Mesenchymal stem cell (in vitro differentiated cells and primary cell): ENCODE results near the gene CWC25.
A peak's percentile ranks its signal among the peaks of the same experiment; 100 is the strongest.

Experiments
- DNase-seq: peaks from one replicate; pipeline ENCODE4 v3.0.0-alpha.2; 2013
- H2AFZ ChIP-seq: one replicate; pipeline ENCODE4 v1.6.1; 2013; ENCODE audit warnings: low read depth, mild to moderate bottlenecking, control low read depth, inconsistent platforms, low read length, moderate library complexity
- H2AK5ac ChIP-seq: 2 replicates; pipeline ENCODE4 v1.6.1; 2013; ENCODE audit warnings: low read length, moderate library complexity, mild to moderate bottlenecking, inconsistent platforms; ENCODE audit not compliant: severe bottlenecking
- H2BK120ac ChIP-seq: one replicate; pipeline ENCODE4 v1.6.1; 2013; ENCODE audit warnings: low read depth, mild to moderate bottlenecking, inconsistent platforms, low read length, moderate library complexity
- H2BK12ac ChIP-seq, 2 experiments: one replicate each; pipeline ENCODE4 v1.6.1; 2013; ENCODE audit warnings: inconsistent platforms in 2 of 2, low read length in 2 of 2, mild to moderate bottlenecking in 2 of 2, moderate library complexity in 2 of 2, control low read depth in 1 of 2
- H2BK15ac ChIP-seq: one replicate; pipeline ENCODE4 v1.6.1; 2013; ENCODE audit warnings: mild to moderate bottlenecking, low read depth, inconsistent platforms; ENCODE audit not compliant: poor library complexity, severe bottlenecking
- H2BK5ac ChIP-seq: 2 replicates; pipeline ENCODE4 v1.6.1; 2013; ENCODE audit warnings: low read depth, mild to moderate bottlenecking, low read length, control low read depth, inconsistent platforms; ENCODE audit not compliant: poor library complexity, severe bottlenecking
- H3K14ac ChIP-seq, 2 experiments: one replicate each; pipeline ENCODE4 v1.6.1; 2013; ENCODE audit warnings: inconsistent platforms in 2 of 2, low read length in 2 of 2, control low read depth in 1 of 2, mild to moderate bottlenecking in 1 of 2, moderate library complexity in 1 of 2
- H3K18ac ChIP-seq, 2 experiments: one replicate each; pipeline ENCODE4 v1.6.1; 2013; ENCODE audit warnings: inconsistent platforms in 2 of 2, low read length in 2 of 2, control low read depth in 1 of 2, low read depth in 1 of 2, mild to moderate bottlenecking in 1 of 2
- H3K23ac ChIP-seq, 2 experiments: one replicate each; pipeline ENCODE4 v1.6.1; 2013; ENCODE audit warnings: inconsistent platforms in 2 of 2, low read length in 2 of 2, mild to moderate bottlenecking in 2 of 2, moderate library complexity in 2 of 2, control low read depth in 1 of 2
- H3K27ac ChIP-seq: 2 replicates; pipeline ENCODE4 v1.5.1; 2013; ENCODE audit warnings: mild to moderate bottlenecking, moderate library complexity, low read length, control low read depth, inconsistent platforms; ENCODE audit not compliant: poor library complexity, severe bottlenecking
- H3K27me3 ChIP-seq, 2 experiments: 2 replicates each; pipeline versions ENCODE4 v1.6.1 to v1.7.0; 2013; ENCODE audit warnings: low read length in 2 of 2, mild to moderate bottlenecking in 2 of 2, moderate library complexity in 2 of 2, control low read depth in 1 of 2, inconsistent platforms in 1 of 2; ENCODE audit not compliant: control insufficient read depth in 1 of 2, insufficient read depth in 1 of 2
- H3K36me3 ChIP-seq, 2 experiments: 2 replicates each; pipeline versions ENCODE4 v1.6.1 to v1.7.0; 2013; ENCODE audit warnings: low read length in 2 of 2, control low read depth in 1 of 2, inconsistent platforms in 1 of 2, low read depth in 1 of 2, mild to moderate bottlenecking in 1 of 2; ENCODE audit not compliant: insufficient read depth in 2 of 2, control insufficient read depth in 1 of 2
- H3K4ac ChIP-seq, 2 experiments: one replicate each; pipeline ENCODE4 v1.6.1; 2013; ENCODE audit warnings: inconsistent platforms in 2 of 2, low read length in 2 of 2, mild to moderate bottlenecking in 2 of 2, moderate library complexity in 2 of 2, control low read depth in 1 of 2, low read depth in 1 of 2
- H3K4me1 ChIP-seq: 2 replicates; pipeline ENCODE4 v1.6.1; 2013; ENCODE audit warnings: low read depth, low read length, control low read depth; ENCODE audit not compliant: control insufficient read depth, insufficient read depth
- H3K4me2 ChIP-seq: 2 replicates; pipeline ENCODE4 v1.6.1; 2013; ENCODE audit warnings: low read length, mild to moderate bottlenecking, inconsistent platforms; ENCODE audit not compliant: poor library complexity, severe bottlenecking
- H3K4me3 ChIP-seq, 2 experiments: 2 replicates each; pipeline versions ENCODE4 v1.5.1 to v1.7.0; 2013; ENCODE audit warnings: low read length in 2 of 2, mild to moderate bottlenecking in 2 of 2, control low read depth in 1 of 2, low read depth in 1 of 2; ENCODE audit not compliant: insufficient read depth in 1 of 2
- H3K79me1 ChIP-seq: replicated peaks from 2 replicates; pipeline ENCODE4 v1.6.1; 2013; ENCODE audit warnings: mild to moderate bottlenecking, control low read depth, low read length, inconsistent platforms; ENCODE audit not compliant: poor library complexity, severe bottlenecking
- H3K9ac ChIP-seq: 2 replicates; pipeline ENCODE4 v1.7.0; 2013; ENCODE audit warnings: mild to moderate bottlenecking, low read length, moderate library complexity
- H3K9me3 ChIP-seq: 2 replicates; pipeline ENCODE4 v1.7.0; 2013; ENCODE audit warnings: mild to moderate bottlenecking, low read length; ENCODE audit not compliant: control insufficient read depth
- H4K8ac ChIP-seq: one replicate; pipeline ENCODE4 v1.6.1; 2013; ENCODE audit warnings: inconsistent platforms, mild to moderate bottlenecking, low read length, moderate library complexity
- H4K91ac ChIP-seq: one replicate; pipeline ENCODE4 v1.6.1; 2013; ENCODE audit warnings: mild to moderate bottlenecking, low read length, inconsistent platforms
- WGBS: methylation state at CpG from one replicate; pipeline ENCODE4 v1.1.7; 2013; ENCODE audit warnings: mixed read lengths; 5-methylcytosine and 5-hydroxymethylcytosine counted together

CWC25 gene

DNA sequence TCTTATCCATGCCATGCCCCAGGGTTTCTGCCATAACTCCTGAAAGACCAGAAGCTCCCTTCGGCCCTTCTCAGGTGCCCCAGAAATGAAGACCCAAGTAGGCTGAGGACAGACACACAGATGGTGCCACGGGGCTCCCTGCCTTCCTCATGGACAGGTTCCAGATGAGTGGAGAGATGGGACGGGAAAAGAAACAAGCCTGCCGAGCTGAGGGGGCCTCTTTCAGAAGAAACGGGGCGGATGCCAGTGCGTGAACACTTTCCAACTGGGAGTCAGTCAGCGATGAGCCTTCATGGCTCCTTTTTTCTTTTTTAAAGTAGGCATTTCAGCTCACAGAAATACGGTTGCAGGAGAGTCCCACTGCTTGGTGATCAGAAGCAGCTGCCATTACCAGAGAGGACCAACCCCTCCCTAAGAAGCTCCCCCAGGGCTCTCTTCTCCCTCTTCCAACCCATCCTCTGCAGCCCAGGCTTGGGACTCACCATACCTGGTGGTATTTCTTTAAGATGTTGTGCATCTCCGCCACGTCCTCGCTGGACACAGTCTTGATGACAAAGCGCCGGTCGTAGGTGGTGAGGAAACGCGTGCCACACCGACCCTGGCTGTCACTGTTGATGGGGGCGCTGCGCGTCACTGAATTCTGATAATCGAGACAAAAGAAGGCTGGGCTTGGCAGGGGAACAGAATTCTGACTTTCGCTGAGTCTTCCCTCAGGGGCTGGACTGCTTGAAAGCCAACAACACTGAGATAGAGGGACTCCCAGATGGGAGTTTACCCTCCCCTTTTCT lies 45.0 kb downstream of the CWC25 start:
- Histone ChIP-seq H2BK5ac (no peak overlapping the region), H2AK5ac (no peak overlapping the region), H4K8ac (no peak overlapping the region), H2BK120ac (no peak overlapping the region), H3K4me2 (no peak overlapping the region), H3K36me3 (peaks cover 86 to 96% of the 10 kb centered on the region in 2 experiments), H3K79me1 (peaks cover 34% of the 10 kb centered on the region), H3K18ac (no peak overlapping the region), H2BK12ac (no peak overlapping the region), H3K27me3 (no peaks in the 10 kb centered on the region), H3K9ac (no peak overlapping the region), H2BK15ac (no peak overlapping the region), H3K4me3 (no peak overlapping the region), H3K4ac (no peak overlapping the region), H3K23ac (no peak overlapping the region), H3K9me3 (no peaks in the 10 kb centered on the region), H3K14ac (no peak overlapping the region), H4K91ac (no peak overlapping the region), H2AFZ (no peak overlapping the region), H3K27ac (no peak overlapping the region), H3K4me1 (no peaks in the 10 kb centered on the region)
- 95% methylated on average over 22 of the region's 23 CpGs for WGBS
- no peak for DNase-seq

DNA sequence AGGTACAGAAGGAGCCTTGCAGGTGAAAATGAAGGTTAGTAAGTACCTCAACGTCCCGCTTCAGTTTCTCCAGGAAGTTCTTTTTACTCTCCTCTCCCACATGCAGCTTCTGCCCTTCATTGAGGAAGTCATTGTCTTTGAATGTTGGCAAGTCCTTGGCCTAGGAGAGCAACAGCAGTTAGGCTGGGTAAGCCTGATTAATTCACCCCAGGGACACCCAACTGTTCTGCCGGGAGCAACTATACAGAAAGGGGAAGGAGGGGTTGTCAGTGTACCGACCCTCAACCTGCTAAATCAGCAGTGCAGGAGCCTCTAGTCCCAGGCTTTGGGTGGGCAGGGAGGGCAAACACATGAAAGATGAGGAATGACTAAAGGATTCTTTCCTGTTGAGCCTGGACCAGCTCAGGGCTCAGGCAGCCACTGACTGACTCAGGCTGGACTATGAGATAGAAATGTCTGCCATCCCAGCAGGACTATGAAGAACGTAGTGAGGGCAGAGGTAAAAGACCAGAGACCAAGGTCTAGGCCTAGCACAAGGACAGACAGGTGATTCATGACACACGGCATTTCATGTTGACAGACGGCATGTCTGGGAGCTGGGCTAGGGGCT lies 47.4 kb downstream of the CWC25 start:
- Histone ChIP-seq H3K9me3 (no peaks in the 10 kb centered on the region), H2BK120ac (no peak overlapping the region), H2BK5ac (no peak overlapping the region), H3K23ac (no peak overlapping the region), H3K27me3 (no peaks in the 10 kb centered on the region), H3K4me2 (no peak overlapping the region), H3K27ac (no peak overlapping the region), H3K4ac (no peak overlapping the region), H3K4me3 (no peak overlapping the region), H2BK12ac (no peak overlapping the region), H2AFZ (no peak overlapping the region), H3K36me3 (peaks cover 84 to 95% of the 10 kb centered on the region in 2 experiments), H3K14ac (no peak overlapping the region), H2AK5ac (no peak overlapping the region), H3K9ac (peak overlapping the region; percentile 37), H3K4me1 (no peaks in the 10 kb centered on the region), H3K18ac (no peak overlapping the region), H3K79me1 (peaks cover 30% of the 10 kb centered on the region), H2BK15ac (no peak overlapping the region), H4K8ac (no peak overlapping the region), H4K91ac (no peak overlapping the region)
- DNase-seq: no peak
- 92% methylated on average over 7 of the region's 7 CpGs for WGBS

DNA sequence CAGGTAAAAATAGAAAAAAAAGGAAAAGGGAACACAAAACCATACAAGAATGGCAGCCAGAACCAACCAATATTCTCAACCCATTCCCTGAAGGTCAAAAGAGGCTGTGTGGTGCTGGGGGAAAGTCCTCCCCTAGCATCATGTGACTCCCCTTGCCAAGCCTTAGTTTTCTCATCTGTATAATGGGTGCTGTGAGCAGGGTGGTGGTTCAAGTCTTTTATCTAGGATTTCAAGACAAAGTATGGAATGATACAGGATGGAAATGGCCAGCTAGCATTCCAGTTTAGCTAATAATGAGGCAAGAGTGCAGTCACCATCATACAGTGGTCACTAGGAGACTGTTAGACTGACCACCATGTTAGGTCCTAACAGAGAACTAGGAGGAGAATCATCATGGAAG lies 51.9 kb downstream of the CWC25 start:
- DNase-seq: no peak
- no peak overlapping the region for H2BK120ac ChIP-seq
- no peaks in the 10 kb centered on the region for H3K4me1 ChIP-seq
- no peak overlapping the region for H3K27ac ChIP-seq
- H3K79me1 ChIP-seq: peaks cover 15% of the 10 kb centered on the region
- H3K4ac ChIP-seq: no peak overlapping the region
- no peak overlapping the region for H3K4me2 ChIP-seq
- no peak overlapping the region for H2AK5ac ChIP-seq
- no peak overlapping the region for H3K23ac ChIP-seq
- no peak overlapping the region for H2BK5ac ChIP-seq
- no peak overlapping the region for H2BK15ac ChIP-seq
- H3K9ac ChIP-seq: no peak overlapping the region
- no peak overlapping the region for H2AFZ ChIP-seq
- no peak overlapping the region for H3K4me3 ChIP-seq
- H4K8ac ChIP-seq: no peak overlapping the region
- H3K36me3 ChIP-seq: peaks cover 75 to 95% of the 10 kb centered on the region in 2 experiments
- H3K14ac ChIP-seq: no peak overlapping the region
- no peaks in the 10 kb centered on the region for H3K27me3 ChIP-seq
- H3K9me3 ChIP-seq: no peaks in the 10 kb centered on the region
- no peak overlapping the region for H4K91ac ChIP-seq
- no peak overlapping the region for H2BK12ac ChIP-seq
- H3K18ac ChIP-seq: no peak overlapping the region

DNA sequence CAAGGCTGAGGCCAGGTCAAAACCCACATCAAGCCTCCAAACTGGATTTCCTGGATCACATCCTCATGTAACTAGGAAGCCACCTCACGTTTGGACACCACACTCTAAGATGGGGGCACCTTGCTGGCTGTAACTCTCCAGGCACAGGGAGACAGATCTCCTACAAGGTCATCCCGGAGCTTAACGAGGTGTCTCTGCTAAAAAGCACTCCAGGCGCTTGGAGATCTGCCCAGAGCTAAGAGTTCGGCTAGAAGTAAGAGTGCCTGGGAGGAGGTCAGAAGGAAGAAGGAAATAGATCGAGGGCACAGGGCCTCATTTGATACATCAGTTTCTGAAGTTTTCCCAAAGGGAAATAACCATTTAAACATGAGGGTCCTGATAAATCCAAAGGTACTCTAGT lies 56.7 kb downstream of the CWC25 start:
- no peak overlapping the region for H3K4ac ChIP-seq
- peaks cover 77 to 98% of the 10 kb centered on the region in 2 experiments for H3K36me3 ChIP-seq
- WGBS: 94% methylated on average over 6 of the region's 6 CpGs
- no peak overlapping the region for H3K4me2 ChIP-seq
- no peak overlapping the region for H4K8ac ChIP-seq
- no peaks in the 10 kb centered on the region for H3K4me1 ChIP-seq
- no peak overlapping the region for H4K91ac ChIP-seq
- no peak overlapping the region for H3K4me3 ChIP-seq
- peaks cover 20% of the 10 kb centered on the region for H3K79me1 ChIP-seq
- H2AK5ac ChIP-seq: no peak overlapping the region
- no peak overlapping the region for H2AFZ ChIP-seq
- no peak overlapping the region for H2BK5ac ChIP-seq
- no peak overlapping the region for H3K9ac ChIP-seq
- H3K18ac ChIP-seq: no peak overlapping the region
- no peaks in the 10 kb centered on the region for H3K27me3 ChIP-seq
- H2BK12ac ChIP-seq: no peak overlapping the region
- no peaks in the 10 kb centered on the region for H3K9me3 ChIP-seq
- no peak overlapping the region for H3K27ac ChIP-seq
- H2BK15ac ChIP-seq: no peak overlapping the region
- no peak overlapping the region for H2BK120ac ChIP-seq
- no peak for DNase-seq
- no peak overlapping the region for H3K23ac ChIP-seq
- H3K14ac ChIP-seq: no peak overlapping the region
